HG03159 (cell line): ENCODE measurements around the gene ZNF324B.
"Not testable (repeated sequence)": the region's sequence is repeated elsewhere in the genome, so short reads cannot be mapped to it uniquely, and the experiment has no call there.

Source experiments
- ATAC-seq: cut with Tn5 transposase; IDR thresholded peaks from one replicate; pipeline ENCODE4 v1.9.1; 2021; ENCODE audit warnings: mild to moderate bottlenecking, moderate library complexity; ENCODE audit not compliant: unreplicated experiment

The ZNF324B gene

DNA sequence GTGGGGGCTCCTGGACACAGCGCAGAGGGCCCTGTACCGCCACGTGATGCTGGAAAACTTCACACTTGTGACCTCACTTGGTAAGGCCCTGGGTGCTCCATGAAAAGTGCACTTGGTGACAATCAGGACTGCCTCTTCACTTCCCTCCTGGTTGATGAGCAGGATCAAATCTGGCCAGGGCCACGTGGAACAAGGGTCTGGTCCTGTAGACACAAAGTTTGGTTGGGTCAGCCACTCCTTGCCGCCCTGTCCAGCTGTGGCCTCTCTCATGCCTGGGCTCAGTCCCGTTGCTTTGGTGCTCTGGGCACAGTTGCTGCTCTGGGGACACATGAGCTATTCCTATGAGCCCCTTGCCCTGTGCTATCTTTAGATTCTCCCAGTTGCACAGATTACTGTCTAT is 2.3 kb downstream of the ZNF324B start:
- ATAC-seq: no peak

DNA sequence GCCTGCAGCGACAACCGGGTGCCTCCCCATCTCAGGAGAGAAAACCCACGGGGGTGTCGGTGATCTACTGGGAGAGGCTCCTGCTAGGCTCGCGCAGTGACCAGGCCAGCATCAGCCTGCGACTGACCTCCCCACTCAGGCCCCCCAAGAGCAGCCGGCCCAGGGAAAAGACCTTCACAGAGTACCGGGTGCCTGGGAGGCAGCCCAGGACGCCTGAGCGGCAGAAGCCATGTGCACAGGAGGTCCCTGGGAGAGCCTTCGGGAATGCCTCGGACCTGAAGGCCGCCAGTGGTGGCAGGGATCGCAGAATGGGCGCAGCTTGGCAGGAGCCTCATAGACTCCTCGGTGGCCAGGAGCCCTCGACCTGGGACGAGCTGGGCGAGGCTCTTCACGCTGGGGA is 3.9 kb downstream of the ZNF324B start:
- no peak for ATAC-seq

DNA sequence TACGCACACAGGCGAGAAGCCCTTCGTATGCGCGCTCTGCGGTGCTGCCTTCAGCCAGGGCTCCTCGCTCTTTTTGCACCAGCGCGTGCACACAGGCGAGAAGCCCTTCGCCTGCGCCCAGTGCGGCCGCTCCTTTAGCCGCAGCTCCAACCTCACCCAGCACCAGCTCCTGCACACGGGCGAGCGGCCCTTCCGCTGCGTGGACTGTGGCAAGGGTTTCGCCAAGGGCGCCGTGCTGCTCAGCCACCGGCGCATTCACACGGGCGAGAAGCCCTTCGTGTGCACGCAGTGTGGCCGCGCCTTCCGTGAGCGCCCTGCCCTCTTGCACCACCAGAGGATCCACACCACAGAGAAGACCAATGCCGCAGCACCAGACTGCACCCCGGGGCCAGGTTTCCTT is 4.7 kb downstream of the ZNF324B start:
- ATAC-seq: no peak

DNA sequence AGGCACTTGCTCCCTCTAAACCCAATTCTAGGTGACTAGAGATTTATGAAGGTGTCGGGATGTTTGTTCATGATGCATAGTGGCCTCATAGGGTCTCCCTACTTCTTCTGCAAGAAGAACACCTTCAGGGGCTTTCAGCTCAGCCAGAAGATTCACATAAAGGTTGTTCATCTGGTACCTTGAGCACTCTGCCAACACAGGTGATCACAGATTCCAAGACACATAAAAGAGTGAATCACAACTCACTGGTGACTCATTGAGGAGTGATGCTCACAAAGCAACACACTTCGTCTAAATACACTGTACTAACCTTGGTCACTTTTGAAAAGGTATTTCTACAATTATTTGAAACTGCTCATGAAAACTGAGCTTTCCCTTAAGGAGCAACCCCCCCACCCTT is 8.6 kb downstream of the ZNF324B start:
- no peak for ATAC-seq

DNA sequence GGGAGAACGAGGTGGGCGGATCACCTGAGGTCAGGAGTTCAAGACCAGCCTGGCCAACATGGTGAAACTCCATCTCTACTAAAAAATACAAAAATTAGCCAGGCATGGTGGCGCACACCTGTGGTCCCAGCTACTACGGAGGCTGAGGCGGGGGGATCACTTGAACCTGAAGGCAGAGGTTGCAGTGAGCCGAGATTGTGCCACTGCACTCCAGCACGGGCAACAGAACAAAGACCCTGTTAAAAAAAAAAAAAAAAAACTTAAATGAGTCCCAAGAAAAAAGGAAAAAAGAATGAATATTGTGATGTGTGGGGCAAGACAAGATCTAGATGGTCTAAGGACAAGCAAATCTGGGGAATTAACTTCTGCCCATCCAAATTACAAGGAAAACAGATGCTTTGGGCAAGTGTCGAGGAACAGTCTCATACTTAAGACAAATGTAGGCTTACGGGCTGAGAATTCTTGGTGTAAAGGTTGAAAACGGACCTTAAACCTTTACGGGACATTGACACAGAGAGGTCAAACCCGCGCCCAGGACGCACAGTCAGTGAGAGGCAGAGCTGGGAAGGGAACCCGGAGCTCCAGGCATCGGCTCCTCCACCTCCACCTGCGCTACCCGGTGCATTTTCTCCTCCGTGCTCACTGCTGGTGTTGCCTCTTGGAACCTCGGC is 14.8 kb downstream of the ZNF324B start:
- ATAC-seq: peak; percentile 19

DNA sequence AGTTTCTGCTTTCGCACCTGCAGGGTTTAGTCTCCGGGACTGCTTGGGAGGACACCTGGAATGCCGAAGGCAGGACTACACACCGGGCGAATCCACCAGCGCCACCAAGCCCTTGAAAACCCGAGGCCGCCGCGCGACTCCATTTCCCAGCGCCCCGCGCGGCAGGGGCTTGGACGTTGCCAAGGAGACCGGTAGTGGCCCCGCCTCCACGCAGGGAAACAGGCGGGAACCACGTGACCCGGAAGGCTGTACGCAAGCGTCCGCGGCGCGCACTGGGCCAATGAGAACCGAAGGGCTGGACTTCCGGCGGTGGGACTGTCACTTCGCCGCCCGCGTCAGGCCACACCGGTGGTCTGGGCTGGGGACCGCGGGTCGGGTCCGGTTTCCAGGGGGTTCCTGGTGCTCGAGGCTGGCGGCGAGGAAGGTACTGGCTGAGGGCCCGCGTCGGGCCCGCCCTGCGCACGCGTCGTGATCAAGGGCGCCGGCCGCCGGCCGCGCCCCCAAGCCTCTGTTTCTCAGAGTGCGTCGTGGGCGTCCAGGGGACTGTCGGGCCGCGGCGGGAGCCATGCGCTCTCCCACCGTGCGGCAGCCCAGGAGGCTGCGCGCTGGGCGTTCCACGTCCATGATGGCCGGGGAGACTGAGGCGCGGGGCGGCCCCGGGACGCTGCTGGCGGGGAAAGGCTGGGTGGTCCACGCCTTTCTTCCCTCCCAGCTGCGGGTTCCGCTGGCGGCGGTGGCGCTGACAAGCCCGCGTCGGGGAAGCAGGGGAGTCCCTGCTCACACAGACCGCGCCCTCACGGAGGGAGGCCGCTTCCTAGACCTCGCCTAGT is 15.6 kb downstream of the ZNF324B start, which contains the start of gene ZNF324:
Gene ZNF324, plus strand, starts transcription at position 321 of the 830 bp plus-strand sequence. CDS start 2,106 bp downstream, outside the sequence.
- ATAC-seq: peak; percentile 81

DNA sequence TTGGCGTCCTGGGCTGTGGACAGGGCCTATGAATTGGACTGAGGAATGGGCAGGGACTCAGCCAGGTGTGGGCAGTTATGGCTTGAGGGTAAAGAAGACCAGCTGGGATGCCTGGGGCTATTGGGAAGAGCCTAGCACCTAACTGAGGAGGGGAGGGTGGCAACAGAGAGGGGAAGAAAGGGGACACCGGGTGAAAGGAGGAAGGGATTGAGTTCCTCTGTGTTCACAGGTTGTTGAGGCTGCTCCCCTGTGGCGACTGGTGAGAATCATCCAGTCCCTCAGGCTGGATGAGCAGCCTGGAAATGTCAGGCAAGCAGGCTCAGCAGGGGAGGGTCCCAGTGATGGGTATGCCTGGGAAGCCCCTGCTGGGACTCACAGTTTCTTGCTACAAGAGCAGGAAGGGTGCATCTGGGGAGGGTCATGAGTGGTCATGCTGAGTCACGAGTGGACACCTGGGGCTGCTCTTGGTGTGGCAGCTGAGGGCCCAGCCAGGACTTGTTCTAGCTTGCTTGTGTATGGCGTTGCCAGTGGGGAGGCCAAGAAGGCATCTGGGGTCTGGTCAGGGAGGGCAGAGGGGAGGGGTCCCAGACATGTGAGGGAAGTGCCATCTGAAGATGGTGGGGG is 16.9 kb downstream of the ZNF324B start:
- no peak for ATAC-seq

DNA sequence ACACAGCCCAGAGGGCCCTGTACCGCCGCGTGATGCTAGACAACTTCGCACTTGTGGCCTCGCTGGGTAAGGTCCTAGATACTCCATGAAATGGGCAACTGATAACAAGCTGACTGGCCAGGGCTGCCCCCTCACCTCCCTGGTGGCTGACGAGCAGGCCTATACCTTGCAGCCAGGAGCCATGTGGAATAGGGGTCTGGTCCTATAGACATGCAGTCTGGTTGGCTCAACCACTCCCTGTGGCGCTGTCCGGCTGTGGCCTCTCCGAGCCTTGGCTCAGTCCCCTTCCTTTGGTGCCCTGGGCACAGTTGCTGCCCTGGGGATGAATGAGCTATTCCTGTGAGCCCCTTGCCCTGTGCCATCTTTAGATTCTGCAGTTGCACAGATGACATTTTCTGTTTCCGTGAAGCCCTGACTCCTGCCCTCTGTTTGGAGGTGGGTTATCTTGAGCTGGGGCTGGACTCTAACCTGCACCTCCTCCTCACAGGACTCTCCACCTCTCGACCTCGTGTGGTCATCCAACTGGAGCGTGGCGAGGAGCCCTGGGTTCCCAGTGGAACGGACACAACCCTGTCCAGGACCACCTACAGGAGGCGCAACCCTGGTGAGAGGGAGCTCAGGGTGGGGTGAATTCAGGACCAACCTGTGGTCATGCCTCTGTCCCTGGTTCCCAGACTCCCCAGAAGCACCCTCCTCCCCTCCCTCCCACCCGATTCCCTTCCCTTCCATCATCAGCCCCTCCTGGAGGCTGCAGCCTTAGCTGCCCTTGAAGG is 18.0 kb downstream of the ZNF324B start:
- ATAC-seq: no peak

DNA sequence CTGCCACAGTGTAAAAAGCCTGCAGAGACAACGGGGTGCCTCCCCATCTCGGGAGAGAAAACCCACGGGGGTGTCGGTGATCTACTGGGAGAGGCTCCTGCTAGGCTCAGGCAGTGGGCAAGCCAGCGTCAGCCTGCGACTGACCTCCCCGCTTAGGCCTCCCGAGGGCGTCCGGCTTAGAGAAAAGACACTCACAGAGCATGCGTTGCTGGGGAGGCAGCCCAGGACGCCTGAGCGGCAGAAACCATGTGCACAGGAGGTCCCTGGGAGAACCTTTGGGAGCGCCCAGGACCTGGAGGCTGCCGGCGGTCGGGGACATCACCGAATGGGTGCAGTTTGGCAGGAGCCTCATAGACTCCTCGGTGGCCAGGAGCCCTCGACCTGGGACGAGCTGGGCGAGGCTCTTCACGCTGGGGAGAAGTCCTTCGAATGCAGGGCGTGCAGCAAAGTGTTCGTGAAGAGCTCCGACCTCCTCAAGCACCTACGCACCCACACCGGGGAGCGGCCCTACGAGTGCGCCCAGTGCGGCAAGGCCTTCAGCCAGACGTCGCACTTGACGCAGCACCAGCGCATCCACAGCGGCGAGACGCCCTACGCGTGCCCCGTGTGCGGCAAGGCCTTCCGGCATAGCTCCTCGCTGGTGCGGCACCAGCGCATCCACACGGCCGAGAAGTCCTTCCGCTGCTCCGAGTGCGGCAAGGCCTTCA is 19.6 kb downstream of the ZNF324B start:
- ATAC-seq: not testable (repeated sequence)

DNA sequence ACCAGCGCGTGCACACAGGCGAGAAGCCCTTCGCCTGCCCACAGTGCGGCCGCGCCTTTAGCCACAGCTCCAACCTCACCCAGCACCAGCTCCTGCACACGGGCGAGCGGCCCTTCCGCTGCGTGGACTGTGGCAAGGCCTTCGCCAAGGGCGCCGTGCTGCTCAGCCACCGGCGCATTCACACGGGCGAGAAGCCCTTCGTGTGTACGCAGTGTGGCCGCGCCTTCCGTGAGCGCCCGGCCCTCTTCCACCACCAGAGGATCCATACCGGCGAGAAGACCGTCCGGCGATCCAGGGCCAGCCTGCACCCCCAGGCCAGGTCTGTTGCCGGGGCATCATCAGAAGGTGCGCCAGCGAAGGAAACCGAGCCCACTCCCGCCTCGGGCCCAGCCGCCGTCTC is 20.3 kb downstream of the ZNF324B start:
- ATAC-seq: no peak

DNA sequence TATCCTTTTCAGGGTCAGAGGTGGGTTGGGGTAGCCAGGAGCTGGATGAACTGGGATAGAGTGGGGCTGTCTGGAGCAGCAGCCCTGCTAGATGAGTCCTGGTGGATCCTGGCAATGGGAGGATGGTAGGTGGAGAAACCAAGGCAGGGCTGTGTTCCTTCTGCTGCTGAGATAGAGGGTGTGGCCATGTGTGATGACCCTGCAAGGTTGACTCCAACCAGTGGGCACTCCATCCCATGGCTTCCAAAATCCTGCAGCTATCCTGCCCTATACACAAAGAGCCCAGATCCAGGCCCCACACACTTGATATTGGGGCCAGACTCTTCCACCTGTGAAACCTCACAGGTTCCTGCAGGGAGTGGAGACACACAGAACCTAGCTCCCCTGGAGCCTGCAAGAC is 22.4 kb downstream of the ZNF324B start:
- ATAC-seq: no peak

DNA sequence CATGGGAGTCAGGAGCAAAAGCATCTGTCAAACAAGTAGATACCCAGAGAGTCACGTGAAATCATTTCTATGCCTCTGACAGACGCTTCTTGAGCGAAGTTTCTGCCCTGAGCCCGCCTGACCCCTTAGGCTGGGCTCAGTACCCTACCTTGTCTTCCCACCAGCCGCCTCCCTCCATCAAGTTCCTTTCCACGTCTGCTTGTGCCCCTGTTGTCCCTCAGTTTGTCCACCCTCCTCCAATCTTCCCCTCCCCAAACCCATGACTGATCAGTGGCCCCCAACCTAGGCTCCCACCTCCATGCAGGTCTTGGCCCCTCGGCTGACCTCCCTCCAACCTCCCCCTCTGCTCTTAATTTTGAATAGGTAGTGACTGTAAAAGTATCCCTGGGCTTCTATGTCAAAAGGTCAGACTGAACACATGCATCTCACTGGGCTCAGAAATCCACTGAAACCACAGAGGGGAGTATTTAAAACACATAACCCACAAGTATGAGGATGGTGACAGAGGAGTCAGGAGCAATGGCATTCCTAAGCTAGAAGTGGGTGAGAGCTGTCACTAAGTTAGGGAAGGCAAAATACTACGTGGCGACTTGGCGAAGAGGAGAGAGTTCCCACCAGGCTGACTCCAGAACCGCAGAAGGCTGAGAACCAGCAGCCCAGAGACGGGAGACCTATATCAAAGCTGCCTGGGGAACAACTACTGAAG is 23.0 kb downstream of the ZNF324B start:
- ATAC-seq: no peak

DNA sequence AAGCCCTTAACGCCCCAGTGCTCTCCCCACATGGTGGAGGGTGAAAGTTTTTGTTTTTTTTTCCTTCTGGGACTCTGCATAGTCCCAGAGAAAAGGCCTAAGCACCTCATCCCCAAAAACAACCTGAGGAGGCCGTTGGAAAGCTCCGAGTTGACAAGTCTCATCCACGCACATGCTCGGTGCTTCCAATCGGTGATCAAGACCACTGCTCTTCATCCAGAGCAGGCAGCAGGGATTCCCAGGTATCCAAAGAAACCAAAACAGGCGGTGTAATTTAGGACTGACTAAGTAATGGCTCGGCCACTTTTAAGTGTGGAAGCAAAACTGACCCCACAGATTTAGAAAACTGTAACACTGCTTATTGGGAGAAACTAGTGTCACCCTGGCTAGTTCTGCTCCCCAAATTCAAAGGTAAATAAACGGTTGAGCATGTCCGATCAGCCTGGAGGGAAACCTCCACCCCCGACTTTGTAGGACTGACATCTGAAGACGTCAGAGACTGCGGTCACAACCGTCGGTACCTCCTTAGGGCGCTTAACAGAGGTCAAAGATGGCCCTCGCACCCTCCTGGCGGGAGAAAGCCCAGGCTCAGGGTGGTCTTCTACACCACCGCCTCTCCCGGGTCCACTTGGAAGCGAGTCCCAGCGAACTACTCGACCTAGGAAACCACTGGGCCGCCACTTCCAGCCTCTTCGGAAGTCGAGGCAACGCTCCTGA is 23.7 kb downstream of the ZNF324B start:
- ATAC-seq: peak; percentile 13

DNA sequence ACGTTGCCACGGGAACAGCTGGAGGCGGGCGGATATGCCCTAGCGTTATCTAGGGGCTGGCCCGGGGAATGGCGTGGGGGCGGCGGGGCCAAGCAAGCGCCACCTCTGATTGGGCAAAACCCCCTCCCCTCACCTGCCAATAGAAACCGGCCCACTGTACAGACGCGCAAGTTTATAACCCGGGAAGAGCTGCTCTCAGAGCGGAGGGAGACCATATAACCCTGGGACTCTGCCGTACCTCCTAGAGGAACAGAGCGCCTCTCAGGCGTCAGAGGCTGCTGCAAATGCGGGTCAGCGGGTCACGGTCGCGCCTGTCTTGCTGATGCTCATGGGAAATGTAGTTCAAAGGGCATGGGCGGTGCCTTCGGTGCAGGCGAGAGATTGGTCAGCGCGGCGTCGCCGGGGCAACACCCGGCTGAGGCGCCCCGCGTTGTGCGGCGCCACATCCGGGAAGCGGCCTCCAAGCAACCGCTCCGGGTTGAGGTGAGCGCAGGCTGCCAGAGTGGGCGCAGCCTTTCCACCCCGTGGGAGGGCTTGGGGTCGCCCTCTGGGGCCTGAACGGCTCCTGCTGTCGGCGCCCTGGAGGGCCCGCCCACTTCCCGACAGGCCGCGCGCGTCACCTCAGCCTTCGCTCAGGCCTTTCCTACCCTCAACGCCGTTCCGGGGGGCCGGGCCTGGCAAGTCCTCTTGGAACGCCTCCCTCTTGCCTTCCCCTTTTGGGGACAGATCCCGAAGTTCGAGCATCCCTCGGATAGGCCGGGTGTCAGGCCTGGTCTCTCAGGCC is 24.5 kb downstream of the ZNF324B start, which contains the start of gene ZNF446:
Gene ZNF446, plus strand, starts transcription at position 639 of the 784 bp plus-strand sequence. CDS start 867 bp downstream, outside the sequence.
- ATAC-seq: peak; percentile 84

DNA sequence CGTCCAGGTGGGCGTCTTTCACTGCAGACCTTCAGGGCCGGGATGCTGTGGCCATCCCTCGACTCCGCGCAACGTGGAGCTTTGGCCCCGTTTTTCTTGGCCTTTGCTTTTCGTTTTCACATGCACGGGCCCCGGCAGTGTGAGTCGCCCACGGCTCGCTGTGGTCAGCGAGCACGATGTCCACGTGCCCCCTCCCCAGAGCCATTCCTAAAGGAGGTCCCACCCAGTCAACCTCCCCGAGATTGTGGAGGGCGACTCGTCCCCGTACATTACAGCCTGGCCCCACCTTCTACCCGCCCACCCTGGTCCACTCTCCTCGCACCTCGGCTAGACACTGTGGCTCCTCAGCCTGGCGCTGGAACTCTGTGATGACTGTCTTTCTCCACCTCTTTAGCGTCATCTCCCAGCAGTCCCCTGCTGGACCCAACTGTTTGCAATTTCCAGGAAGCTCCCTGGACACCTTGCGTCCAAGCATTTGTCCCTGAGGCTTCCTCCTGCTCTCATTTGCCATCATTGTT is 25.1 kb downstream of the ZNF324B start:
- ATAC-seq: no peak

DNA sequence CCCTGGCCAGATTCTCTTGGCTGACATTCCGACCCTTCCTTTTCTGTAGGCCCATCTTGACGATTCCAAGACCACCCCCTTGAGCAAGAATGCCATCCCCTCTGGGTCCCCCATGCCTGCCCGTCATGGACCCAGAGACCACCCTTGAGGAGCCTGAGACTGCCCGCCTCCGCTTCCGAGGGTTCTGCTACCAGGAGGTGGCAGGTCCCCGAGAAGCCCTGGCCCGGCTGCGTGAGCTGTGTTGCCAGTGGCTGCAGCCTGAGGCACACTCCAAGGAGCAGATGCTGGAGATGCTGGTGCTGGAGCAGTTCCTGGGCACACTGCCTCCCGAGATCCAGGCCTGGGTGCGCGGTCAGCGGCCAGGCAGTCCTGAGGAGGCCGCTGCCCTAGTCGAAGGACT is 25.7 kb downstream of the ZNF324B start:
- ATAC-seq: no peak

DNA sequence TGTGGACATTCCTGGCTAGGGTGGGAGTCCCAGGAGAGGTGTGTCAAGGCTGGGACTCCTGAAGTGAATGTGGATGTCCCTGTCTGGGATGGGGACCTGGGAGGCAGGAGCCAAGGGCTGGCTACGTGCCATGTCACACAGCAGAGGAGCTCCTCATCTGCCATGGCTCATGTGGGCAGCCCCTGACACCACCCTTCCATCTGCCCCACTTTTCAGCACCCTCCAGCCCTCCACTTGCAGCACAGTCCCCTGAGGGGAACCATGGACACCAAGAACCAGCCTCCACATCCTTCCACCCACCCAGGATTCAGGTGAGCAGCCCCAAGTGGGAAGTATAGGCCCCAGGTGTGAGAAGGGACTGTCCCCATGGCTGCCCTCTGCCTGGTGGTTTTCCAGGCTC is 26.4 kb downstream of the ZNF324B start:
- no peak for ATAC-seq

DNA sequence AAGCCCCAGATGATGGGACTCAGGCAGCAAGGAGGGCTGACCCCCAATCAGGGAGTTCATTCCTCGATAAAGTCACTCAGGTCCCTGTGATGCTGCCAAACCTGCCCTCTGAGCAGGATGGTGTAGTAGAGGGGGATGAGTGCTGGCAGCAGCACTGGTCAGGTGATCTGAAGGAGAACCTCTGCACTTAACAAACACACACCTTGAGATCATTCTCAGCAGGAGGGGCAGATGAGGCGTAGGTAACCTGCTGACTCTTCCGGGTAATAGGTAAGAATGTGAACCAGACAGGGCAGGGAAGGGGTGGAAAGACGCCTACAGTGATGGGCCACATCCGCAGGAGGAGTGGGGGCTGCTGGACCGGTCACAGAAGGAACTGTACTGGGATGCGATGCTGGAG is 27.9 kb downstream of the ZNF324B start:
- no peak for ATAC-seq
